PC-3 (cell line): ENCODE measurements around the gene DAB1. TPM values are rescaled to one million over a fixed set of nuclear protein-coding genes. Genes with fewer than 3 reads are reported as not detected.

Source experiments
- ATAC-seq: fragments of 200-7000 bp; cut with Tn5 transposase; 2 replicates; pipeline ENCODE4 v1.9.1; 2020; ENCODE audit warnings: mild to moderate bottlenecking, moderate library complexity
- BruUV-seq: library from RNA; stranded (reverse); fragments of 400-500 nt; replicated peaks from 2 replicates; lab custom pipeline; 2021; lab: Mats Ljungman, UMichigan
- CTCF ChIA-PET: fragments of 300-600 bp; sonication (Branson Sonifier 250); formaldehyde crosslinking; loops from one replicate; lab custom pipeline; 2022; ENCODE audit warnings: antibody characterized with exemption; lab: Charles Lee
- POLR2A ChIA-PET: fragments of 300-600 bp; sonication (Branson Sonifier 250); formaldehyde crosslinking; loops from one replicate; lab custom pipeline; 2022; ENCODE audit warnings: antibody characterized with exemption; ENCODE audit not compliant: unreplicated experiment; lab: Charles Lee
- DNase-seq: peaks from one replicate; pipeline ENCODE4 v3.0.0-alpha.2; 2015
- H2AFZ ChIP-seq: fragments of 300-600 bp; sonication (generic); 2 replicates; pipeline ENCODE4 v1.6.0; 2016; ENCODE audit warnings: antibody characterized with exemption, low read length
- H3F3A ChIP-seq: fragments of 300-600 bp; sonication (generic); one replicate; pipeline ENCODE4 v1.6.0; 2017; ENCODE audit warnings: antibody characterized with exemption, low read length, control low read depth, mild to moderate bottlenecking; ENCODE audit not compliant: unreplicated experiment
- H3K27ac ChIP-seq: fragments of 300-600 bp; sonication (generic); 2 replicates; pipeline ENCODE4 v1.5.1; 2016; ENCODE audit warnings: mild to moderate bottlenecking, low read length
- H3K27me3 ChIP-seq: fragments of 300-600 bp; sonication (generic); 2 replicates; pipeline ENCODE4 v1.6.1; 2016; ENCODE audit warnings: low read length, mixed read lengths
- H3K36me3 ChIP-seq: fragments of 300-600 bp; sonication (generic); 2 replicates; pipeline ENCODE4 v1.6.1; 2016; ENCODE audit warnings: low read depth, mixed run types, low read length, mixed read lengths
- H3K4me1 ChIP-seq: fragments of 300-600 bp; sonication (generic); 2 replicates; pipeline ENCODE4 v1.5.1; 2016; ENCODE audit warnings: low read length; ENCODE audit not compliant: insufficient read depth
- H3K4me2 ChIP-seq: fragments of 300-600 bp; sonication (generic); 2 replicates; pipeline ENCODE4 v1.6.0; 2016; ENCODE audit warnings: low read length
- H3K4me3 ChIP-seq: fragments of 300-600 bp; sonication (generic); 2 replicates; pipeline ENCODE4 v1.5.1; 2016; ENCODE audit warnings: mild to moderate bottlenecking, low read length, mixed read lengths
- H3K79me2 ChIP-seq: fragments of 300-600 bp; sonication (generic); 2 replicates; pipeline ENCODE4 v1.6.1; 2017; ENCODE audit warnings: low read length, mixed read lengths
- H3K9ac ChIP-seq: fragments of 300-600 bp; sonication (generic); 2 replicates; pipeline ENCODE4 v1.6.0; 2016; ENCODE audit warnings: mild to moderate bottlenecking, low read length
- H3K9me2 ChIP-seq: fragments of 300-600 bp; sonication (generic); replicated peaks from 2 replicates; pipeline ENCODE4 v1.6.1; 2016; ENCODE audit warnings: mixed run types, low read length, mixed read lengths
- H3K9me3 ChIP-seq: fragments of 300-600 bp; sonication (generic); 2 replicates; pipeline ENCODE4 v1.6.1; 2016; ENCODE audit warnings: low read length, mixed read lengths
- H4K20me1 ChIP-seq: fragments of 300-600 bp; sonication (generic); 2 replicates; pipeline ENCODE4 v1.6.1; 2016; ENCODE audit warnings: low read length, mixed read lengths
- CTCF ChIP-seq: fragments of 300-600 bp; sonication (generic); conservative IDR thresholded peaks from 2 replicates; pipeline ENCODE4 v1.5.1; 2017; ENCODE audit warnings: antibody characterized with exemption, low read depth, mild to moderate bottlenecking, low read length
- EZH2 ChIP-seq: fragments of 300-600 bp; sonication (generic); IDR thresholded peaks from one replicate; pipeline ENCODE4 v1.6.1; 2017; ENCODE audit warnings: antibody characterized with exemption, mild to moderate bottlenecking, low read length; ENCODE audit not compliant: unreplicated experiment
- EZH2phosphoT487 ChIP-seq: fragments of 300-600 bp; sonication (generic); IDR thresholded peaks from 2 replicates; pipeline ENCODE4 v1.6.1; 2018; ENCODE audit warnings: mild to moderate bottlenecking, antibody characterized with exemption, low read length, borderline replicate concordance
- intact Hi-C: fragments of 100-400 bp; cut with micrococcal nuclease; formaldehyde crosslinking; loops from 2 replicates; pipeline ENCODE4 v1.9.0; 2023
- total RNA-seq: library from RNA; depleted of rRNA; stranded (reverse); fragments of >200 nt; gene quantifications from 2 replicates; pipeline ENCODE4 v1.2.3, GENCODE V29; 2014

Gene DAB1
- total RNA-seq, 1 experiment from 2014 or later, result not detected

DNA sequence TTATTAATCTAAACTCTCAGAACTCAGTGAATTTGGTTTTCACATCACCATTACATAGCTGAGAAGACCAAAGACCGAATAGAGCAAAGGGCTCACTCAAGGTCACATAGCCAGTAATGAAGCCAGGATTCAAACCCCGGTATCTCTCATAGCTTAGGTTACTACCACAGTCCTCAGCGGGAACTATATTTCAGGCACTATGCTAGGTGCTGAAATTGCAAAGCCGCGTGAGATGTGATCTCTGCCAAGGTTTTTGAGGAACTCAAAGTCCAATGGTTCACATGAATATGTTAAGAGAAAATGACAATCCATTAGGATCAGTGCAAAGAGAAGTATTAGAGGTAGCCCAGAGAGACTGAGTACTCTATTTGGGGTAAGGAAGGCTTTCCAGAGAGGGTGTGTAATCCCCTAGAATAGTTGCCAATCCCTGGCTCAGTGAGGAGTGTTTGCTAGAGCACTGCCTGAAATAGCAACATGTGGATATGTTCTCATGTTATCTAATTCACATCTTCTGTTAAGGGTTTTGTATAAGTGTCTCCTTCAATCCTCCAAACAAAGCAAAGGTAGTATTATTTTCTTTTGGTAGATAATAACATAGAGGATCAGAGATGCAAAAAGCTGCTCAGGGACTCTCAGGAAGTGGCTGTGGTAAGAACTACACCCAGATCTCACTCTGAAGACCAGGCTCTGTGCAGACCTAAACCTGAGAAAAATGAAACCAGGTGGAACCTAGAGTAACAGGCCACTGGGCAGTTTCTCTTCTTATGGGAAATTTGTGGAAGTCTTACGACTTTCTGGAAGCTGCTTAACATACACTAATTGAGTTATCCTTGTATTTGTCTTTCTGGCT, 365.0 kb downstream of the DAB1 start:
- TF ChIP-seq CTCF (no peak), EZH2phosphoT487 (no peak), EZH2 (no peak)
- Histone ChIP-seq H3K36me3 (no peaks in the 10 kb centered on the region), H3K27me3 (peaks cover 22% of the 10 kb centered on the region; the same call in 1 of the 2 replicates), H3K27ac (no peak overlapping the region), H3F3A (no peaks in the 10 kb centered on the region), H3K79me2 (no peaks in the 10 kb centered on the region), H4K20me1 (no peaks in the 10 kb centered on the region), H3K4me1 (no peaks in the 10 kb centered on the region), H2AFZ (no peak overlapping the region), H3K9ac (no peak overlapping the region), H3K9me3 (no peaks in the 10 kb centered on the region), H3K4me2 (no peak overlapping the region), H3K4me3 (no peak overlapping the region), H3K9me2 (no peaks in the 10 kb centered on the region)
- BruUV-seq, result no TSS peak
- intact Hi-C loops, result no loop called here
- DNase-seq (no peak), ATAC-seq (no peak)
- CTCF ChIA-PET, result no interaction called here
- POLR2A ChIA-PET, result no interaction called here

GRCh38 chr1:57048856-57049255, 375.0 kb downstream of the DAB1 start:
- Histone ChIP-seq H3K27me3 (peaks cover 41% of the 10 kb centered on the region), H3K4me1 (no peaks in the 10 kb centered on the region), H3K79me2 (no peaks in the 10 kb centered on the region), H3F3A (no peaks in the 10 kb centered on the region), H3K36me3 (no peaks in the 10 kb centered on the region), H3K4me3 (no peak overlapping the region), H3K9ac (no peak overlapping the region), H3K9me2 (no peaks in the 10 kb centered on the region), H3K4me2 (no peak overlapping the region), H3K9me3 (no peaks in the 10 kb centered on the region), H2AFZ (no peak overlapping the region), H3K27ac (no peak overlapping the region), H4K20me1 (no peaks in the 10 kb centered on the region)
- DNase-seq (no peak), ATAC-seq (no peak)
- ChIA-PET CTCF (no interaction called here), POLR2A (no interaction called here)
- no TSS peak for BruUV-seq
- no peak for TF ChIP-seq CTCF
- TF ChIP-seq EZH2phosphoT487, result no peak
- no peak for TF ChIP-seq EZH2
- intact Hi-C loops, result no loop called here

- no peaks in the 10 kb centered on the region for H3K4me1 ChIP-seq
- BruUV-seq, result no TSS peak
- no peak overlapping the region for H3K27ac ChIP-seq
- no peaks in the 10 kb centered on the region for H4K20me1 ChIP-seq
- no peak overlapping the region for H3K9ac ChIP-seq
- H3K4me3 ChIP-seq, result no peak overlapping the region
- H3K79me2 ChIP-seq, result no peaks in the 10 kb centered on the region
- TF ChIP-seq EZH2 (no peak), CTCF (no peak), EZH2phosphoT487 (no peak)
- peaks cover 31% of the 10 kb centered on the region for H3K27me3 ChIP-seq
- H3K9me3 ChIP-seq, result no peaks in the 10 kb centered on the region
- no peak overlapping the region for H2AFZ ChIP-seq
- intact Hi-C loops, result no loop called here
- no peaks in the 10 kb centered on the region for H3K9me2 ChIP-seq
- H3K4me2 ChIP-seq, result no peak overlapping the region
- ATAC-seq (no peak), DNase-seq (no peak)
- CTCF ChIA-PET, result no interaction called here
- no peaks in the 10 kb centered on the region for H3F3A ChIP-seq
- POLR2A ChIA-PET, result no interaction called here
- no peaks in the 10 kb centered on the region for H3K36me3 ChIP-seq
Measured at GRCh38 chr1:57046462-57046861, 377.4 kb downstream of the DAB1 start.
